Measurements from ENCODE around the gene SYN1.
A peak's percentile ranks its signal among the peaks of the same experiment; 100 is the strongest.

SYN1 gene

DNA sequence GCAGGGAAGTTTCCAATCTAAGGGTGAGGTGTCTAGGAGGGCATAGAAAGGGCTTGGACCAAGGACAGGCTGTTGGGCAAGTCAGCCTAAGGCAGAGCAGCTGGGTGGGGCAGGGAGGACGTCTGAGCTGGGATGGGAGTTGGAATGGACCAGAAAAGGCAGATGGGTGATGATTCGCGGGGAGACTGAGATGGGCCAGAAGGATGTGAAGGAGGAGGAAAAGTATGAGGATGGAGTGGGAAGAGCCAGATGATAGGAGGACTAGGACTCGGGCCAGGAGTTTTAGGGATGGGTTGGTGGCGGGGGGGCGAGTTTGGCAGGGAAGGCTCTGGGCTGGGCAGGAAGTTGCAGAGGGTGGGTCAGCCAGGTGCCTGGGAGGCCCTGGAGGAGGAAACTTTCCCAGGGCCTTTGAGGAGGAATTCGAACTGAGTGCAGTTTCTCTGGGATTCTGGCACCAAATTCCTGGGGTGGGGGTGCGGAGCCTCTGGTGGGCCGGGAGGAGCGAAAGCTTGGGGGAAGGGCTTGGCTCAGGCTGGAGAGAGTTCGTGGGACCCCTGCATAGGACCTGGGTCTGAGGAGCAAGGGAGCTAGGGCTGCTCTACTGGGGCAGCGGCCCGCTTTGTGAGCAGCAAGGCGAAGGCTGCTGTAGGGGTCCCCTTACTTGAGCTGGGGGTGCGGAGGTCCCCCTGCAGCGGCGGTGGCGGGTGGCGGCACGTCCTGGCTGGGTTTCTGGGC, 46.1 kb downstream of the SYN1 start:
- no peak for DNase-seq (ENCODE audit: low read depth in 2 of 2)

DNA sequence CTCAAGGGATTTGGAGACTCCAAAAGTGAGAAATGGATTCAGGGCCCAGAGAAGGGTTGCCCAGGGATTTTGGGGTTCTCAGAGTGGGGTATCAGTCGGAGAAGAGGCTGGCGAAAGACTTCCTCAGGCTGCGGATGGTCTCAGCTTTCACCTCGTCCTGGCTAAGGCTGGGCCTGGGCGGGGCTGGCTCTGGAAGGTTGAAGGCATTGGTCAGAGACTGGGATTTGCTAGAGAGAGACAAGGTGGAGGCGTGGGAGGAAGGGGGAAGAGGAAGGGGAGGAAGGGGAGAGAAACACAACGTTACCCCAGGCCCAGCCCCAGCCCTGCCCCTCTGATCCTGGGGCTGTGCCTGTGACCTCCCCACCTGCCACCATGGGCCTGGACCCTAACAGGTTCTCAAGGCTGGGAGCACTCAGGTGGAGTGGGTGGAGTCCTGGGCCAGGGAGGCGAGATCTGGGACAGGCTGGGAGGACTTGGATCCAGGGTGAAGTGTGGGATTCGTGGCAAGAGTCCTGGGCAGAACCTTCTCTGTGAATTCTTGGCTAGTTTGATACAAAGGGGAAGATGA, 46.8 kb downstream of the SYN1 start:
- no peak for DNase-seq (ENCODE audit: low read depth in 2 of 2)

DNA sequence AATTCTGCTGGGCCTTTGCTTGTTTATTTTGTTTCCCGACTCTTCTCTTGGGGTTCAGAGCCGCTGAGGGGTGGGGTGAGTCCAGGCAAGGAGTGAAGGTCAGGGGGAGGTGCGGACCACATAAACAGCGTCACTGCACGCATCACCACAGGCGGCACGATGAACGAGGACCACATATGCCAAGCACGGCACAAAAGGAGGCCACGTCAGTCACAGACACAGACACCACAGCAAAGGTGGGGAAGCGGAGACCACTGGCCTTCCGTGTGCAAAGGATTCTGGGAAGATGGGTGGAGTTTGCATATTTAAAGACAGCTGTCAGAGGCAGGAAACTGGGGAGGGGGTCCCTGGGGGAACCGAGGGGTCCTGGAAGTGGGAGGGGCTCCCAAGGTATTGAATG, 47.8 kb downstream of the SYN1 start:
- DNase-seq (ENCODE audit: low read depth in 2 of 2): no peak

DNA sequence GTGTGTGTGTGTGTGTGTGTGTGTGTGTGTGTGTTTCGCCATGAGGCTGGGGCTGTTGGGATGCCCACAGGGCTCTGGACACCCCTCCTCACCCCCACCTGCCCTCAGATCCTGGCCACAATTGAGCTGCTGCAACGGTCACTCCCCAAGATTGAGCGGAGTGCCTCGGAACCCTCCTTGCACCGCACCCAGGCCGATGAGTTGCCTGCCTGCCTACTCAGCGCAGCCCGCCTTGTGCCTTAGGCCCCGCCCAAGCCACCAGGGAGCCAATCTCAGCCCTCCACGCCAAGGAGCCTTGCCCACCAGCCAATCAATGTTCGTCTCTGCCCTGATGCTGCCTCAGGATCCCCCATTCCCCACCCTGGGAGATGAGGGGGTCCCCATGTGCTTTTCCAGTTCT, 48.4 kb downstream of the SYN1 start:
- DNase-seq (ENCODE audit: low read depth in 2 of 2): no peak

DNA sequence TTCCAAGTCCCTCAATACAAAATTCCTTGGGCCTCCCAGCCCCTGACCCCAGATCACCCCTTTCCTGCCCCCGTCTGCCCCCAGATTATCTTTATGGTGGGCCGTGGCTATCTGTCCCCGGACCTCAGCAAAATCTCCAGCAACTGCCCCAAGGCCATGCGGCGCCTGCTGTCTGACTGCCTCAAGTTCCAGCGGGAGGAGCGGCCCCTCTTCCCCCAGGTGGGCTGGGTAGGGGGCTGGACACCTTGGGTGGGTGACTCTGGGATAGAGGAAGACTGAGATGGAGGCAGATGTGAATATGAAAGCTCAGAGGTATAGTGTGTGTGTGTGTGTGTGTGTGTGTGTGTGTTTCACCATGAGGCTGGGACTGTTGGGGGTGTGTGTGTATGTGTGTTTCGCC, 48.9 kb downstream of the SYN1 start:
- DNase-seq (ENCODE audit: low read depth in 2 of 2): no peak

DNA sequence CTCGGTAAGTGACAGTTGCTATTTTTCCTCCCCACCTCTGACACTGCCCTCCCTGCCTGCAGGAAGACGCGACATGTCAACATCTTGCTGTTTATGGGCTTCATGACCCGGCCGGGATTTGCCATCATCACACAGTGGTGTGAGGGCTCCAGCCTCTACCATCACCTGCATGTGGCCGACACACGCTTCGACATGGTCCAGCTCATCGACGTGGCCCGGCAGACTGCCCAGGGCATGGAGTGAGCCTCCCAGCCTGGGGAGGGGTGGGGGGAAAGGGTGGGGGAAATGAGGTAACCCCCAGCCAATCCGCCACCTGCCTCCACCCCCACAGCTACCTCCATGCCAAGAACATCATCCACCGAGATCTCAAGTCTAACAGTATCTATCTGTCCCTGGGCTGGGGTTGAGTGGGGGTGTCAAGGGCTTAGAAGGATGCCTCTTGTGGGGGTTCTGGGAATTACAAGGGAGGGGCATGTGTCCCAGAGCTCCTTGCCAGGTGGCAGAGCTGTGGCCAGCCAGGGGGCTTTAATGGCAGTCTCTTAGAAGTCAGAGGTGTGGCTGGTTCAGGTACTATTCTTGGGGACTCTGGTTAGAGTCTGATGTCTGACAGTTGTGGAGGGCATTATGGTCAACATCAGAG, 50.9 kb downstream of the SYN1 start:
- DNase-seq (ENCODE audit: low read depth in 2 of 2): peak in 1 of 2 donors; percentile 14

DNA sequence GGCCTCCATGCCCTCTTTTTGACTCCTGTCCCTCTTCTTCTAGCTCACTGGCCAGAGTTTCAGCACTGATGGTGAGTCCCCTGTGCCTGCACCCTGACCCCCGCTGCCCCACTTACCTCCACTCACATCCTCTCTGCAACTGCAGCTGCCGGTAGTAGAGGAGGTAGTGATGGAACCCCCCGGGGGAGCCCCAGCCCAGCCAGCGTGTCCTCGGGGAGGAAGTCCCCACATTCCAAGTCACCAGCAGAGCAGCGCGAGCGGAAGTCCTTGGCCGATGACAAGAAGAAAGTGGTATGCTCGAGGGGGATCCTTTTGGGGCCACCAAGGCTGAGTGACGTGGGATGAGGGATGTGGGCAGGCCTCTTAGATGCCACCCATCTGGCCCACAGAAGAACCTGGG, 52.8 kb downstream of the SYN1 start:
- DNase-seq (ENCODE audit: low read depth in 2 of 2): no peak

DNA sequence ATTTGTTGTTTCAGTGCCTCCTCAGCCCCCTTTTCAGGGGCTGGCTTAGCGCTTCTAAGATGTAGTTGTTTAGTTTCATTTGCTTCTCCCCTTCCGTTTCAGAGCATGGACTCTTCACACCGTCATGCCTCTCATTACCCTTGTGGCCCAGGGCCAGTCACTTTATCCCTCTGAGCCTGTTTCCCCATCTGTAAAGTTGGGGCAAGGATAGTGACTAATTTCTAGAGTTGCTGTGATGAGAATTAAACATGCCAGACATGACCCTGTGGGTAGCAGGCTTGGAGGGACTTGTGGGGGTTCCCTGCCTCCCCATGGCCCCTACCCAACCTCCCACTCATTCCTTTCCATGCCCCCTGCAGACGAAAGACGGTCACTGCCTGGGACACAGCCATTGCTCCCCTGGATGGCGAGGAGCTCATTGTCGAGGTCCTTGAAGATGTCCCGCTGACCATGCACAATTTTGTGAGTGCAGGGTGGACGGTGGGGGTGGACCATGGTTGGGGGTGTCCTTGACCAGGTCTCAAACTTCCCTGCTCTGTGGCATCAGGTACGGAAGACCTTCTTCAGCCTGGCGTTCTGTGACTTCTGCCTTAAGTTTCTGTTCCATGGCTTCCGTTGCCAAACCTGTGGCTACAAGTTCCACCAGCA, 55.1 kb downstream of the SYN1 start:
- DNase-seq (ENCODE audit: low read depth in 2 of 2): no peak

DNA sequence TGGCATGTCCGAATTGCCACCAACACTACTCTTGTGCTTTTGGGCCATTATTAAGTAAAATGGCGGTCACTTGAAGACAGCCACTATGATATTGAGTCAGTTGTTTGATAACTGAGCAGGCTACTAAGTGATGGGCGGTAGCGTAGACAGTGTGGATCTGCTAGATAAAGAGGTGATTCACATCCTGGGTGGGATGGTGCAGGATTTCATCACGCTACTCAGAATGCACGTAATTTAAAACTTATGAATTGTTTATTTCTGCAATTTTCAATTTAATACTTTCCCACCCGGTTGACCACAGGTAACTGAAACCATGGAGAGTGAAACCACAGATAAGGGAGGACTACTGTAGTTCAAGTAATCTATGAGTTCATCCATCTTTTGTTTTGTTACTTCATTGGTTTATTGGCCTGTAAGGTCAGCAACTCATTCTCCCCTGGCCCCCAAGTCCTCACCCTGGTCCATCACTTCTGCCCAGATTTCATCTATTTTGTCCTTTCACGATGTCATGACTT, 55.8 kb downstream of the SYN1 start:
- no peak for DNase-seq (ENCODE audit: low read depth in 2 of 2)

DNA sequence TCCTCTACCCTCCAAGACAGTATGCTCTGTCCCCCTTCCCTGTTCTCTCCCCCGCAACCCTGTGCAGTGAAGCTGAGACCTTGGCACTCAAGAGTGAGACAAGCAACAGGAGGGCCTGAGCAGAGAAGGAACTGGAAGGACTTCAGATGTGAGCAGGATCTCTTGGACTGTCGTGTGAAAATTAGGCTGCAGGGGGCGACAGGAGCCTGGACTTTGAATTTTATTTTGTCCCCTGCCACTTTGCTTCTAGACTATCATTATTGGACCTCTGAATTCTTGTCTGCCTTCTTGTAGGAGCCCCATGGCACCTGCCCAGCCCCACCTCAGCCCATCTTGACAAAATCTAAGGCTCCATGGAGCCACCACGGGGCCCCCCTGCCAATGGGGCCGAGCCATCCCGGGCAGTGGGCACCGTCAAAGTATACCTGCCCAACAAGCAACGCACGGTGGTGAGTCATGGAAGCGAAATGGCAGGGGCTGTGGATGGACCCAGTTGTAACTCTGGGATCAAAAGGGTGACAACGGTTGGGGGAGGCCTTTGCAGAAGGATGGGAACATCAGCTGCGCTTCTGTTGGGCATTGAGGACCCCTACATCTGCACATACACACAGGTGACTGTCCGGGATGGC, 56.9 kb downstream of the SYN1 start:
- peak in 1 of 2 donors; percentile 10 for DNase-seq (ENCODE audit: low read depth in 2 of 2)

DNA sequence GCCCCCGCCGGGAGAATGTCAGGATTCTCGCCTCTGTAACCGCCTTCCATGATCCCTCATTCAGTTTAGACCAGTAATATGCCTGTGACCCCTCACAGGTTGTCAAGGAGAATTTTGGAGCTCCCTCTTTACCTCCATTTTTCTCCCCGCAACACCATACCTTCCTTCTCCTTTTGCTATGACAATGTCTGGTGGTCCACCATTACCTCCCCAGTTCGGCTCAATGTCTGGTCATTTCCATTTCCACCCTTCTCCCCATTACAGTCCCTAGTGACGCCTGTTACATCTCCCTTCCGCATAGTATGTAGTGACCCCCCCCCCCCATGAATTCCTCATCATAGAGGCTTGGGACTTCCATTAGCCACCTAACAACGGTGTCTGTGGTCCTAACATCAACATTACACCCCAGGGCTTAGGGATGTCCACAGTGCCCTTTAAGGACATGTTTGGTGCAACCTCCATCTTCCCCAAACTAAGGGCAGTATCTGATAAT, 58.0 kb downstream of the SYN1 start:
- no peak for DNase-seq (ENCODE audit: low read depth in 2 of 2)

DNA sequence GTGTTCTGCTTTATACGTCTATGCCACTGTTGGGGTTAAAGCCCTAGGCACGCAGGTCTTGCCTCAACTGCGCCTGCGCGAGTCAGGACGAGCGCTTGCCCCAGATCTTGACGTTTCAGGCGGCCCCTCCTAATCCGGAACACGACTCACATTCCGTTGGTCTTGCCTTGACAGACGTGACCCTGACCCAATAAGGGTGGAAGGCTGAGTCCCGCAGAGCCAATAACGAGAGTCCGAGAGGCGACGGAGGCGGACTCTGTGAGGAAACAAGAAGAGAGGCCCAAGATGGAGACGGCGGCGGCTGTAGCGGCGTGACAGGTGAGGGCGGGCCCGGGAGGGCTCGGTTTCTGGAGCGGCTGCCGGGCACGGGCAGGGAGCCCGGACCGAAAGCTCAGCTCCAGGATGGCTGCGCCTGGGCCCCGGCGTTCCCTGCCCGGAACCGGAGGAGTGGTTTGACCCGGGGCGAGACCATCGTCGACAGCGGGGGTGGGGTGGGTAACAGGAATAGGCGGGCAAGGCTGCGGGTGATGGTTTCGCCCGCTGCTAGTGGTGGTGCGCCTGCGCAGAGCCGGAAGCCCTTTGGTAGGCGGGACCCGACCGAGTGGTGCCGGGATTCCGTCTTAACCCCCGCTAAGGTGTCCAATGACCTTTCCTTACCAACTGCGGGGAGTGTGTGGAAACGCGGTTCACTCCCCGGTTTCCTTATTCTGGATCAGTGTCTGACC, 58.6 kb downstream of the SYN1 start, which contains the start of gene ARAF:
Gene ARAF (plus strand): TSS at position 272 of the 725 bp plus-strand sequence. CDS start 1,763 bp downstream, outside the sequence.
- peak; percentile 84 to 90 for DNase-seq (ENCODE audit: low read depth in 2 of 2)

DNA sequence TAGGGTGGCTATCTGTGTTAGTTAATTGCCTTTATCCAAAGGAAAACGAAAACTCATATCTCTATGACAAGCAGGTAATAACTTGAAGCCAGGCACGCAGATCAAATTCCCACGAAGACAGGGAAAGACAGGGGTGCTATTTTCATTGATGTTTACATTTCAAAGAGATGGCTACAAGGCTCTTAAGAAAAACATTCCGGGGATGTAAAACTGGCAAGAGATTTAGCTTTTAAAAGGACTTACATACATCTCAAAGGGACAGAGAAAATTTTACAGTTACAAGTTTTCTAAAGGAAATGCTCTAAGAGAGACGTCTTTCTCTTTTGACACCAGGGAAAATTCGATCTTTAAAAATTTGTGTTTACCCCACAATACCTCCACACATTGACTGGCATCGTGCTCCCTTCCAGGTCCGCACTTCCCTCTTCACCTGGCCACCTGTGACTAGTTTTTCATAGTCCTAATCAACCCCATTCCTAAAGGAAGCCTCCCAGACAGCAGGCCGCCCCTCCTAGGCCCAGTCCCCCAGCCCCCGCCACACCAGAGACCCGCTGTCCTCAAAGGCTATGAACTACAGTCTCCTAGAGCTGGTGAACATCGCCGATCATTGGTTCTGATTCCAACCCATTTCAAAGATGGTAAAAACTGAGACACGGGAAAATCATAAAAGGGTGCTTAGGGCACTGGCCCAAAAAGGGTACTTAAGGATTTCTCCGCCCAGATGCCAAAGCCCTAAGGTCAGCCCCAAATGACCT, 59.3 kb downstream of the SYN1 start:
- DNase-seq (ENCODE audit: low read depth in 2 of 2): no peak

DNA sequence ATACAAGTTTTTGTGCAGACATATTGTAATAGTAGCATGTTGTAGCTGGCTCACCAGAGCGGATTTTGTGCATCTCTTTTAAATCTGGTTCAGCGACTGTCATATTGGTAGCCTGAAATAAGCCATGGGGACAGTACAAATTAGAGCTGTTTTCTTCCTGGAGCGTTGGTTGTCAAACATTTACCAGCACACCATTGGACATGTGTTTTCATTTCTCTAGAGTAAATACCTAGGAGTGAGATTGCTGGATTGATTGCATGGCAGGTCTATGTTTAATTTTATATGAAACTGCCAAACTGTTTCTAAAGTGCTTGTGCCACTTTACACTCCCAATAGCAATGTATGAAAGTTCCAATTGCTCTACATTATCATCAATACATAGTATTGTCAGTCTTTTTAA, 61.2 kb downstream of the SYN1 start:
- no peak for DNase-seq (ENCODE audit: low read depth in 2 of 2)

DNA sequence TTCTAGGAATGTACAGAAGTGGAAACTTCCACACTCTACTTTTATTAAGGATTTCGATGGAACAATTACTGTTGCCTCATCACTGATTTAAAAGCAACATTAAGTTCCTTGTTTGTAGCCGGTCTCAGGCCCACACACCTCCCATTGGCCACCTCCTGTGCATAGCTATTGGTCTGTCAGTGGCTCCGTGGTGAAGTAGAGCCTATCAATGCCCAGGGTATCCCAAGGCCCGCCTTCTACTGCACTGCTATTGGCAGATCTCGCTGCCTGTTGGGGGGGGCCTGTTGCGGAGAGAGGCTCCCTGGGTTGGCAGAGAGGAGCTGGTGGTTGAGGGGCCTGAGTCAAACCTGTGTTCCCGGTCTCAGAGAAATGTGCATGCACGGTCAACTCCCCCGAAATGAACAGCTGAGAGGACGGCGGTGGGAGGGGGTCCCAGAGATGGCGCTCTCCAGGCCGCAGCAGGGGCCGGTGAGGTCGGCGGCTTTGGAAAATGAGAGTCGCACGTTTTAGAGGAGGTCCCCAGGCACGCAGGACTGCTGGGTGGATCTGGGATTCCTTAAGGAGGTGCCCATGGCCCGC, 63.5 kb downstream of the SYN1 start:
- DNase-seq (ENCODE audit: low read depth in 2 of 2): peak; percentile 55 to 65

DNA sequence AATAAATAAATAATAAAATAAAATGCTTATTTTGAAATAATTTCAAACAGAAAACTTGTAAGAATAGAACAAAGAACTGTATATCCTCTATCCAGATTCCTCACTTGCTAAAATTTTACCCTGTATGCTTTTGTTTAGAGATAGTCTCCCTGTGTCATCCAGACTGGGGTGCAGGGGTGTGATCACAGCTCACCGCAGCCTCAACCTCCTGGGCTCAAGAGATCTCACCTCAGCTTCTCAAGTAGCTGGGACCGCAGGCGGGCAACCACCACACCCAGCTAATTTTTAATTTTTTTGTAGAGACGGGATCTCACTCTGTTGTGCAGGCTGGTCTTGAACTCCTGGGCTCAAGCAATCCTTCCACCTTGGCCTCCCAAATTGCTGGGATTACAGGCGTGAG, 76.2 kb downstream of the SYN1 start:
- DNase-seq (ENCODE audit: low read depth in 2 of 2): no peak

DNA sequence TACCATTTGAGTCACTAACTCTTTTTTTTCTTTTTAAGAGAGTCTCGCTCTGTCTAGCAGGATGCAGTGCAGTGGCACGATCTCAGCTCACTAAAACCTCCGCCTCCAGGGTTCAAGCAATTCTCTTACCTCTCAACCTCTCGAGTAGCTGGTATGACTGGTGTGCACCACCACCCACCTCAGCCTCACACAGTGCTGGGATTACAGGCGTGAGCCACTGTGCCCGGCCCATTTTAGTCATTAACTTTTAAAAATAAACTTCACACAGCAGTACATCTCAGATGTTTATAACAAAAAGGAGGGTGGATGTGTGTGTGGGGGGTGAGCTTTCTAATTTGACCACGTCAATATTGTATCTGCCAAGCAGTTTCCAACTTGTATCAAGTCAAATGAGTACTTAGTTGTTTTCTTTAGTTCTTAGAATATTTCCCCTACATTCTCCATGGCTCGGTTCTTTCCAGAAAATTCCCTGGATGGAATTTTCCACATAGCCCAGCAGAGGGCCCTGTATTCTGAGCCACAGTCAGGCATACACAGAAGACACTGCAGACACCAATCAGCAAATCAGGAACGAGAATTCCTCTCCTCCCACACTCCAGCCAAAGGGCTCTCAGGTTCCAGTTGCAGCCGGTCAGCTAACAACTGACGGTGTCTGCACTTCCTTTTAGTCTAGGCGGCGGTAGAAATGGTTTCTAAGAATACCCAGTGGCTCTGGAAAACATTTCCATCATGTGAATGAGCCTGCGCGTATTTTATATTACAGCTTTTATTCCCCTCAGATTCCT, 78.7 kb downstream of the SYN1 start:
- DNase-seq (ENCODE audit: low read depth in 2 of 2): no peak

DNA sequence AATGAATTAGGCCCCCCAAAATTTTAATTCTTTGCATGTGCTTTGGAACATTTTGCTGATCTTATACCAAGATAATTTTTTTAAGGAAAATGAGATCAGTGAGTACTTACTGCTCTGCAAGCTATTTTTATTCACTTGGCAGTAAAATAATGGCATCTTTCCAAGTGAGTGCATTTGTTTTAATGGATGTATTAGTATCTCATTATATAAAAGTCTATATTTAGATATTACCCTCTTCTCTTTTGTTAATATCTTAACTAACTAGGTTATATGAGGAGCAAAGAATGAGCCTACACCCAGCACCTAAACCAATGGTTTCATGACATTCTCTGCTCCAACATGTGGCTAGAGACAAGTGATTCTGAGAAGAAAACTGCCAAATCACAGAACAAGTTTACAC, 79.8 kb downstream of the SYN1 start:
- DNase-seq (ENCODE audit: low read depth in 2 of 2): no peak

DNA sequence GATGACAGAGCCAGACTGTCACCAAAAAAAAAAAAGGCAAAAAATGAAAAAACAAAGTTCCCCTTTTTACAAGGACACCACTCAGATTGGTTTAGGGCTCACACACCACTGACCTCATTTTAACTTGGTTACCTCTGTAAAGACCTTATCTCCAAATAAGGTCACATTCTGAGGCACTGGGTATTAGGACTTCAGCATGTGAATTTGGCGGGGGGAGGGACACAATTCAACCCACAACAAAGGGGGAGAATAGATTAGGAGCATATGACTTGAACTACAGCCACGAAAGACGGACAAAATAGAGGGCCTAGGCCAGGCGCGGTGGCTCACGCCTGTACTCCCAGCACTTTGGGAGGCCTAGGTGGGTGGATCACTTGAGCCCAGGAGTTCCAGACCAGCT, 89.6 kb downstream of the SYN1 start:
- DNase-seq (ENCODE audit: low read depth in 2 of 2): no peak

Data from stimulated activated CD8-positive, alpha-beta memory T cell treated with anti-CD3 and anti-CD28 coated beads, Interleukin-2, amount 100 ng/mL, for 48 hours (primary cell).